ENCODE data around the gene LEAP2.

- TF ChIP-seq POLR2A (IDR thresholded peaks at IDR 0.05): no peak
- TF ChIP-seq POLR2AphosphoS5 (IDR thresholded peaks at IDR 0.05; ENCODE audit: insufficient read depth in 1 of 2, low read depth in 1 of 2): no peak
- TF ChIP-seq, protein P1, sequence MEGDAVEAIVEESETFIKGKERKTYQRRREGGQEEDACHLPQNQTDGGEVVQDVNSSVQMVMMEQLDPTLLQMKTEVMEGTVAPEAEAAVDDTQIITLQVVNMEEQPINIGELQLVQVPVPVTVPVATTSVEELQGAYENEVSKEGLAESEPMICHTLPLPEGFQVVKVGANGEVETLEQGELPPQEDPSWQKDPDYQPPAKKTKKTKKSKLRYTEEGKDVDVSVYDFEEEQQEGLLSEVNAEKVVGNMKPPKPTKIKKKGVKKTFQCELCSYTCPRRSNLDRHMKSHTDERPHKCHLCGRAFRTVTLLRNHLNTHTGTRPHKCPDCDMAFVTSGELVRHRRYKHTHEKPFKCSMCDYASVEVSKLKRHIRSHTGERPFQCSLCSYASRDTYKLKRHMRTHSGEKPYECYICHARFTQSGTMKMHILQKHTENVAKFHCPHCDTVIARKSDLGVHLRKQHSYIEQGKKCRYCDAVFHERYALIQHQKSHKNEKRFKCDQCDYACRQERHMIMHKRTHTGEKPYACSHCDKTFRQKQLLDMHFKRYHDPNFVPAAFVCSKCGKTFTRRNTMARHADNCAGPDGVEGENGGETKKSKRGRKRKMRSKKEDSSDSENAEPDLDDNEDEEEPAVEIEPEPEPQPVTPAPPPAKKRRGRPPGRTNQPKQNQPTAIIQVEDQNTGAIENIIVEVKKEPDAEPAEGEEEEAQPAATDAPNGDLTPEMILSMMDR (IDR thresholded peaks at IDR 0.05): no peak
Observed at GRCh38 chr5:132873119-132873929, at the start of gene LEAP2.

All from vagina (tissue), 2 donors.